Measurements from ENCODE around the gene POLRMT.

Gene POLRMT

GRCh38 chr19:572743-573518, 60.4 kb downstream of the POLRMT start:
- Histone ChIP-seq H3K4me3 (peak overlapping the region; percentile 99), H3K27me3 (no peaks in the 10 kb centered on the region), H3K4me2 (peak overlapping the region; percentile 99), H3K4me1 (peaks cover 49% of the 10 kb centered on the region), H3K9me3 (no peaks in the 10 kb centered on the region; the same call in 1 of the 2 replicates), H4K20me1 (peaks cover 54% of the 10 kb centered on the region), H3K9ac (peak overlapping the region; percentile 99), H3K36me3 (peaks cover 21% of the 10 kb centered on the region), H3K27ac (peak overlapping the region; percentile 96)
- no peak for TF ChIP-seq Cebpa-rat (IDR thresholded peaks at IDR 0.05)

DNA sequence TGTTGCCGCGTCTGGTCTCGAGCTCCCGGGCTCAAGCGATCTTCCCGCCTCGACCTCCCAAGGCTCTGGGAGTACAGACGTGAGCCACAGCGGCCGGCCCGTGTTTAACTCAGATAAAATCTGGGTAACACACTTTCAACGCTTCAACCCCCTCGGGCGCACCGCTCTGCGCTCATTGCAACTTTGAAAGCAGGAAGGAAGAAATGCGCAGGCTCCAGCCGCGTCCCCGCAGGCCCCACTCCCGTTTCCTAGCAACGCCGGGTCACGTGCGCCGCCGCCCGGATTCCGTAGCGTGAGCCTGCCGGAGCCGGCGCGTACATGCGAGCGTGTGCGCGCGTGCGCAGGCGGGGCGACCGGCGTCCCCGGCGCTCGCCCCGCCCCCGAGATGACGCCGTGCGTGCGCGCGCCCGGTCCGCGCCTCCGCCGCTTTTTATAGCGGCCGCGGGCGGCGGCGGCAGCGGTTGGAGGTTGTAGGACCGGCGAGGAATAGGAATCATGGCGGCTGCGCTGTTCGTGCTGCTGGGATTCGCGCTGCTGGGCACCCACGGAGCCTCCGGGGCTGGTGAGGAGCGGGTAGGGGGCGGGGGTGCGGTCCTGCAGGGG, 61.1 kb downstream of the POLRMT start, which contains the start of gene BSG:
Gene BSG, plus strand, starts transcription at position 457 of the 603 bp plus-strand sequence. Its CDS starts 39 bp downstream, at position 496.
- TF ChIP-seq Cebpa-rat (IDR thresholded peaks at IDR 0.05), result no peak
- peak within 1 kb of the TSS; percentile 99 for H3K4me2 ChIP-seq
- peak within 1 kb of the TSS; percentile 99 for H3K4me3 ChIP-seq
- H3K27ac ChIP-seq, result peak within 1 kb of the TSS; percentile 96
- peaks cover 14% of the 10 kb centered on the region for H3K36me3 ChIP-seq
- no peaks in the 10 kb centered on the region for H3K27me3 ChIP-seq
- H3K9me3 ChIP-seq, result no peaks in the 10 kb centered on the region; the same call in 1 of the 2 replicates
- peak within 1 kb of the TSS; percentile 99 for H3K9ac ChIP-seq
- H3K4me1 ChIP-seq, result peaks cover 48% of the 10 kb centered on the region
- H4K20me1 ChIP-seq, result peaks cover 47% of the 10 kb centered on the region

GRCh38 chr19:571566-571974, 61.8 kb downstream of the POLRMT start:
- peak overlapping the region; percentile 79 for H3K9ac ChIP-seq
- no peaks in the 10 kb centered on the region; the same call in 1 of the 2 replicates for H3K9me3 ChIP-seq
- H4K20me1 ChIP-seq, result peaks cover 40% of the 10 kb centered on the region
- peaks cover 41% of the 10 kb centered on the region for H3K4me1 ChIP-seq
- H3K4me3 ChIP-seq, result peak overlapping the region; percentile 99
- H3K27me3 ChIP-seq, result no peaks in the 10 kb centered on the region
- H3K36me3 ChIP-seq, result peaks cover 7% of the 10 kb centered on the region
- TF ChIP-seq Cebpa-rat (IDR thresholded peaks at IDR 0.05), result no peak
- H3K4me2 ChIP-seq, result peak overlapping the region; percentile 85
- peak overlapping the region; percentile 81 for H3K27ac ChIP-seq

GRCh38 chr19:570937-571565, 62.3 kb downstream of the POLRMT start:
- Histone ChIP-seq H3K27ac (peak overlapping the region; percentile 81), H3K4me3 (peak overlapping the region; percentile 99), H3K36me3 (peaks cover 2% of the 10 kb centered on the region), H3K4me1 (peaks cover 36% of the 10 kb centered on the region), H3K9ac (peak overlapping the region; percentile 79), H3K27me3 (no peaks in the 10 kb centered on the region), H3K9me3 (no peaks in the 10 kb centered on the region; the same call in 1 of the 2 replicates), H4K20me1 (peaks cover 35% of the 10 kb centered on the region), H3K4me2 (peak overlapping the region; percentile 85)
- no peak for TF ChIP-seq Cebpa-rat (IDR thresholded peaks at IDR 0.05)

GRCh38 chr19:570251-570686, 63.1 kb downstream of the POLRMT start:
- Histone ChIP-seq H4K20me1 (peaks cover 27% of the 10 kb centered on the region), H3K9ac (no peak overlapping the region), H3K27ac (no peak overlapping the region), H3K4me1 (peaks cover 29% of the 10 kb centered on the region), H3K4me3 (no peak overlapping the region), H3K36me3 (no peaks in the 10 kb centered on the region), H3K9me3 (no peaks in the 10 kb centered on the region; the same call in 1 of the 2 replicates), H3K27me3 (no peaks in the 10 kb centered on the region), H3K4me2 (no peak overlapping the region)
- no peak for TF ChIP-seq Cebpa-rat (IDR thresholded peaks at IDR 0.05)

DNA sequence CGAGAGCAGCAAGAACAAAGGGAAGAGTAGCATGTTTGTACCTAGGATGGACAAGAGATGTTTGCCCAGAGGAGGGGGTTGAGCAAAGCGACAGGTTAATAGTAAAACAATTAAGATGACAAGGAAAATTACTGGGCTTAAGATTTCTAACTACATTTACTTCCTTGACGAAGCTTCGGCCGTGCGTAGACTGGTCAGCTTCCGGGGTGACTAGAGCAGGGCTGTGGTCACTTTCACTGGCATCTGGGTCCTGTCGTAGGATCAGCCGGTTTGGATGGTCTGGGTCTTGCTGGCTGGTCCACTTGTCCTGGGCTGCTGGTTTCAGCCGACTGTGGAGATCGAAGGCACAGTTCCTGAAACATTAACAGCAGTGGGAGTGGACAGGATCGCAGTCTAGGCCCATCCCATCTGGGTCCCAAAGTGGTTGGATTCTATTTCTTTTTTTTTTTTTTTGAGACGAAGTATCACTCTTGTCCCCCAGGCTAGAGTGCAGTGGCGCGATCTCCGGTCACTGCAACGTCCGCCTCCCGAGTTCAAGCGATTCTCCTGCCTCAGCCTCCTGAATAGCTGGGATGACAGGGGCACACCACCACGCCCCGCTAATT, 65.9 kb downstream of the POLRMT start:
- no peak for TF ChIP-seq Cebpa-rat (IDR thresholded peaks at IDR 0.05)
- Histone ChIP-seq H3K27me3 (no peaks in the 10 kb centered on the region), H3K9me3 (peaks cover 13% of the 10 kb centered on the region), H3K36me3 (peaks cover 10% of the 10 kb centered on the region), H3K4me3 (no peak overlapping the region), H3K9ac (no peak overlapping the region), H3K4me2 (no peak overlapping the region), H3K4me1 (peaks cover 10% of the 10 kb centered on the region), H3K27ac (no peak overlapping the region), H4K20me1 (no peaks in the 10 kb centered on the region)
